Transverse colon (tissue), 4 donors: ENCODE measurements around the gene ARHGDIG.
"Not testable (repeated sequence)": the region's sequence is repeated elsewhere in the genome, so short reads cannot be mapped to it uniquely, and the experiment has no call there.

Experiments used
- EP300 ChIP-seq: sonication (generic); formaldehyde crosslinking; IDR thresholded peaks from one replicate; pipeline ENCODE4 v1.6.1; 2017; ENCODE audit warnings: antibody characterized with exemption, low read depth
- POLR2AphosphoS5 ChIP-seq, 3 donors: sonication (generic); formaldehyde crosslinking; IDR thresholded peaks; one replicate each; pipeline ENCODE4 v1.6.1; 2016; ENCODE audit warnings: antibody characterized with exemption in 3 of 3
- TF ChIP-seq, protein P1 (sequence below), 5 experiments: fragments of 200-600 bp in 3 of 5; fragments of 450-650 bp in 2 of 5; sonication (generic) in 3 of 5; IDR thresholded peaks; 1 replicate in 2 of 5; 2 replicates in 3 of 5; pipeline ENCODE4 v1.5.1; 2016 to 2017; ENCODE audit warnings: antibody characterized with exemption in 5 of 5, inconsistent platforms in 3 of 5, mild to moderate bottlenecking in 2 of 5, moderate library complexity in 1 of 5

DNA sequence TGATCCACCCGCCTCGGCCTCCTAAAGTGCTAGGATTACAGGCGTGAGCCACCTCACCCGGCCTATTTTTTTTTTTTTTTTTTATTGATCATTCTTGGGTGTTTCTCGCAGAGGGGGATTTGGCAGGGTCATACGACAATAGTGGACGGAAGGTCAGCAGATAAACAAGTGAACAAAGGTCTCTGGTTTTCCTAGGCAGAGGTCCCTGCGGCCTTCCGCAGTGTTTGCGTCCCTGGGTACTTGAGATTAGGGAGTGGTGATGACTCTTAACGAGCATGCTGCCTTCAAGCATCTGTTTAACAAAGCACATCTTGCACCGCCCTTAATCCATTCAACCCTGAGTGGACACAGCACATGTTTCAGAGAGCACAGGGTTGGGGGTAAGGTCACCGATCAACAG, 22.3 kb upstream of the ARHGDIG start:
- TF ChIP-seq, protein P1, sequence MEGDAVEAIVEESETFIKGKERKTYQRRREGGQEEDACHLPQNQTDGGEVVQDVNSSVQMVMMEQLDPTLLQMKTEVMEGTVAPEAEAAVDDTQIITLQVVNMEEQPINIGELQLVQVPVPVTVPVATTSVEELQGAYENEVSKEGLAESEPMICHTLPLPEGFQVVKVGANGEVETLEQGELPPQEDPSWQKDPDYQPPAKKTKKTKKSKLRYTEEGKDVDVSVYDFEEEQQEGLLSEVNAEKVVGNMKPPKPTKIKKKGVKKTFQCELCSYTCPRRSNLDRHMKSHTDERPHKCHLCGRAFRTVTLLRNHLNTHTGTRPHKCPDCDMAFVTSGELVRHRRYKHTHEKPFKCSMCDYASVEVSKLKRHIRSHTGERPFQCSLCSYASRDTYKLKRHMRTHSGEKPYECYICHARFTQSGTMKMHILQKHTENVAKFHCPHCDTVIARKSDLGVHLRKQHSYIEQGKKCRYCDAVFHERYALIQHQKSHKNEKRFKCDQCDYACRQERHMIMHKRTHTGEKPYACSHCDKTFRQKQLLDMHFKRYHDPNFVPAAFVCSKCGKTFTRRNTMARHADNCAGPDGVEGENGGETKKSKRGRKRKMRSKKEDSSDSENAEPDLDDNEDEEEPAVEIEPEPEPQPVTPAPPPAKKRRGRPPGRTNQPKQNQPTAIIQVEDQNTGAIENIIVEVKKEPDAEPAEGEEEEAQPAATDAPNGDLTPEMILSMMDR (IDR thresholded peaks at IDR 0.05): not testable (repeated sequence)
- not testable (repeated sequence) for TF ChIP-seq EP300; POLR2AphosphoS5 (IDR thresholded peaks at IDR 0.05)
